AG08395 (cell line): ENCODE data around the gene KLHL28.

ENCODE experiments used
- DNase-seq: peaks from one replicate; pipeline ENCODE4 v3.0.0; 2012; ENCODE audit warnings: mixed read lengths, low spot score

KLHL28 gene

GRCh38 chr14:44960646-44961045 lies 1.1 kb downstream of the KLHL28 start:
- no peak for DNase-seq

- DNase-seq: no peak
These were observed 1.6 kb downstream of the KLHL28 start for GRCh38 chr14:44960146-44960545.

GRCh38 chr14:44959538-44959937 lies 2.2 kb downstream of the KLHL28 start:
- DNase-seq: no peak

- DNase-seq: no peak
These were observed 4.9 kb downstream of the KLHL28 start for GRCh38 chr14:44956866-44957265.

- DNase-seq: no peak
These were observed 6.2 kb downstream of the KLHL28 start for GRCh38 chr14:44955528-44955927.

- DNase-seq: no peak
These were observed 7.0 kb downstream of the KLHL28 start for GRCh38 chr14:44954750-44955149.

- DNase-seq: no peak
These were observed 9.2 kb downstream of the KLHL28 start for GRCh38 chr14:44952391-44953110.

- no peak for DNase-seq
These were observed 10.7 kb downstream of the KLHL28 start for GRCh38 chr14:44951051-44951450.

- DNase-seq: peak; percentile 83
These were observed 16.5 kb downstream of the KLHL28 start for GRCh38 chr14:44945264-44945663.

- DNase-seq: no peak
These were observed 17.6 kb downstream of the KLHL28 start for GRCh38 chr14:44944107-44944506.

- DNase-seq: no peak
These were observed 19.3 kb downstream of the KLHL28 start for GRCh38 chr14:44942436-44942835.

GRCh38 chr14:44941591-44941990 lies 20.2 kb downstream of the KLHL28 start:
- DNase-seq: peak; percentile 27

GRCh38 chr14:44940944-44941343 lies 20.8 kb downstream of the KLHL28 start:
- DNase-seq: no peak

GRCh38 chr14:44940211-44940610 lies 21.5 kb downstream of the KLHL28 start:
- DNase-seq: no peak

GRCh38 chr14:44937547-44937946 lies 24.2 kb downstream of the KLHL28 start:
- no peak for DNase-seq

GRCh38 chr14:44935155-44935554 lies 26.6 kb downstream of the KLHL28 start:
- DNase-seq: no peak

- no peak for DNase-seq
These were observed 33.0 kb downstream of the KLHL28 start for GRCh38 chr14:44928793-44929192.

GRCh38 chr14:44914849-44915248 lies 46.9 kb downstream of the KLHL28 start:
- peak; percentile 41 for DNase-seq

GRCh38 chr14:44912041-44912869 lies 49.5 kb downstream of the KLHL28 start:
- DNase-seq: no peak

- no peak for DNase-seq
These were observed 50.9 kb downstream of the KLHL28 start for GRCh38 chr14:44910821-44911220.

- DNase-seq: no peak
These were observed 60.1 kb downstream of the KLHL28 start for GRCh38 chr14:44901696-44902095.

GRCh38 chr14:44898551-44898950 lies 63.2 kb downstream of the KLHL28 start:
- no peak for DNase-seq

GRCh38 chr14:44897845-44898151 lies 63.9 kb downstream of the KLHL28 start:
- no peak for DNase-seq
